Kidney tubule cell (primary cell): Measurements from ENCODE around the gene FH.
A peak's percentile ranks its signal among the peaks of the same experiment; 100 is the strongest.

Experiments
- DNase-seq: peaks from one replicate; pipeline ENCODE4 v3.0.0-alpha.2; 2018; ENCODE audit warnings: low spot score

Gene FH

DNA sequence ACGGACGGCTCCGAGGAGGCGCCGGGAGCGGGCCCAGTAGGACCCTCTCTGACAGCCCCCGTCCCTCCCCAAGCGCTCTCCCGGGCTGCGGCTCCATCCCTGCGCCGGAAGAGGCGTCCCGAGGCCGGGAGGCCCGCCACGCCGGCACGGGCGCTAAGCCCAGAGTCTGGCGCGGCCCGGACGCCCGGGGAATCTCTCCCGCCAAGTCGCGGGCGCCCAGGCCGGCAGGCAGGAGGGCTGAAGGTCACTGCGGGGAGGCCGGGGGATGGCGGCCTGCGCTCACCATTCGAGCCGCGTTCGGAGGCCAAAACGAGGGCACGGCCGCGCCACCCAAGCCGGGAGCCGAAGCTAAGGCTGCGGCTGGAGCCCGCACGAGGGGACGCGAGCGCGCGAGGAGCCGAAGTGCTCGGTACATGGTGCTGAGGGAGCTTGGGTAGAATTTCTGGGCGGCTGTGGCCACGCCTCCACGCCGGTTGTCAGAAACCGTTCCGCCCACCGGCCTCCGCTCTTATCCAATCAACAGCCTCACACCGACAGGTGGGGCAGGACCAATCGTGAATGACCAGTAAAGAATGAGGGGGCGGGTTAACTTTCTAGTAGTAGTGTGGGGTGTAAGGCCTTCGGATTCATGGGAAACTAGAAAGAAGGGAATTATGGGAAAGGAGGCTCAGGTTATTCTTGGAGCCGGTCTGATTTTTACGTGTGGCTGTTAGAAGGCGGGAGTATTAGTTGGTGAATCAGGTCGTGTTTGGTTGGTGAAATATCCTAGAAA is at the start of gene FH:
FH (minus strand) TSS at position 448 of the 772 bp plus-strand sequence; CDS start at position 415, 33 bp downstream.
- peak; percentile 98 for DNase-seq

DNA sequence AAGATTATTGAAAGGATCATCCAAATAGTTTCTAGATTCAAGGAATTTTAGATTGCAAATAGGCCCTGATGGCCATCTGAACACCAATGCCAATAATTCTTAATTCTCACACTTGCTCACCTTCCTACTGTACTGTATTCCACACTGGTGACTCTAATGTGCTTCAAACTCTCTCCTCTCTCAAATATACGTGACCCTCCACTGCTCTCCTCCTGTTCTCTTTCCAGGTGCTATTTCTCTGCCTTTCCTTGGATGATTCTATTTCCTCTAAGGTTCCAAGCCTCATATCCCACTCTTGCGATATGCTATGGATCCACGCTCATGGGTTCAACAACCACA is 41.3 kb upstream of the FH start:
- DNase-seq = no peak

GRCh38 chr1:241560146-241560848 is 40.7 kb upstream of the FH start:
- no peak for DNase-seq

DNA sequence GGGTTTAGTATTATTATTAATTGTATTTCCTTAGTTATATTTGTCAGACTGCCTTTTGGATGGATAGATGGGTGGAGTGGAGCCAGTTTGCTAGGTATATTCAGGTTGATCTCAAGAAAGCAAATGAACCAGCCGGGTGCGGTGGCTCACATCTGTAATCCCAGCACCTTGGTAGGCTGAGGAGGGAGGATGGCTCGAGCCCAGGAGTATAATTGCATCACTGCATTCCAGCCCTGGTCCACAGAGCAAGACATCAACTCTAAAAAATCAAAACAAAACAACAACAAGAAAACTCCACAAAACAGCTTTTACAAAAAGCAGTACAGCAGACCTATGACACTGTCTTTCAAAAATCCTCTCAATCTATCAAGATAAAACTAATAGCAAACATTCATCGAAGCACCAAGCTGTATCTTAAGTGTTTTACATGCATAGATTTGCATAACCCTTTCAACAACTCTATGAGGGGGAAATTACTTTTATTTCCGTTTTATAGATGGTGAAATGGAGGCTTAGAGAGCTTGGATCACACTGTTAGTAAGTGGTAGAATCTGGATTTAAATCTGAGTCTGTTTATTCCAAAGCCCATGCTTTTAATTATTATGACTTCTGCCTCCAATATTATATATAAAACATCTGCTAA is 38.1 kb upstream of the FH start:
- peak; percentile 44 for DNase-seq

GRCh38 chr1:241557031-241557430 is 37.5 kb upstream of the FH start:
- no peak for DNase-seq

- DNase-seq = no peak
Measured at GRCh38 chr1:241555526-241555925, 36.0 kb upstream of the FH start.

DNA sequence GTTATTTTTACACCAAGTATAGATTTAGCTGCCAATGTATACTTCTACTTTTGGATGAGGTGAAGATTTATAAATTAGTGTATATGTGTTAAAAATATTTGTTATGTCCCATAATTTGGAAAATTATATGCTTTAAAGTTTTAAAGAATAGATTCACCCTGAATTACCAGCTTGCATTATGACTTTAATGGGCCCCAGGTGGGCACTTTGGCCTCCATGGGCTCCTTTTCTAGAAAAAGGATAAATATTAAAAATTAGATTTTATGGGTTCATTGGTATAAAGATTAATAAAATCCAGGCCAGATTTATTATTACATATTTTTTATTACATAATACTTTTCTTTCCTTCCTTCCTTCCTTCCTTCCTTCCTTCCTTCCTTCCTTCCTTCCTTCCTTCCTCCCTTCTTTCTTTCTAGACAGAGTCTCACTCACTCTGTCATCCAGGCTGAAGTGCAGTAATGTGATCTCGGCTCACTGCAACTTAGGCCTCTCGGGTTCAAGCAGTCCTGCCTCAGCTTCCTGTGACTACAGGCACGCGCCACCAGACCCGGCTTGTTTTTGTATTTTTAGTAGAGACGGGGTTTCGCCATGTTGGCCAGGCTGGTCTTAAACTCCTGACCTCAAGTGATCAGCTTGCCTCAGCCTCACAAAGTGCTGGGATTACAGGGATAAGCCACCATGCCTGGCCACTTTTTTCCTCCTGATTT is 34.5 kb upstream of the FH start:
- no peak for DNase-seq

- no peak for DNase-seq
Measured at GRCh38 chr1:241551759-241552638, 32.4 kb upstream of the FH start.

GRCh38 chr1:241550318-241550717 is 30.8 kb upstream of the FH start:
- no peak for DNase-seq

GRCh38 chr1:241548008-241548407 is 28.5 kb upstream of the FH start:
- DNase-seq = no peak

DNA sequence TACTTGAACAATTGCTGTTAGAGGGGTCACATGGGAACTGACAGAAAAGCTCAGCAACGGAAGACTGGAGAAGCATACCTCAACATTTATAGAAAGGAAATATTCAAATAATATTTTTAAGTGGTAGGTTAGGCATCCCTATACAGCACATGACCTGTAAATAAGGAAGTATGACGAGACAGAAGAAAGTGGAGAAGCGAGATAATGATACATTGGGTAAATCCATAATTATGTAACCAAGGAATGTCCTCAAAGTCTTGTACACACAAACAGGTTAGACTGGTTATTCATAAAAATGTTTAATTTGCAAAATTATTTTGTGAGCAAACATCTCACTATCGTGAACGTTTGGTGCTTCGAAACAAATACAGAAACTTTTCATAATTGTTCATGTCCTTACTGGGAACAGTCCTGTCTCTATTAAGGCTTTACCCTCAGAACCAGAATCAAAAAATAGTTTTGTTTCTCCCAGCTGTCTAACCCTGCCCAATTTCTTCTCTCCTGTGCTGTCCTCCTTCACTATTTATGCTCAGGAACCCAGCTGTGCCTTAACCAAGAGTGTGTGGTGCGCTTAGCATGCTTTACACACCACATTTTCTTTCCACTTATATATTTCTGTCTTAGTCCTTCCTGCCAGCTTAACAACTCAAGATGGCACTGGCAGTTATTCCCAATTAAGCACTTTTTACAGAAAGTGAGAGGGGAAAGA is 22.8 kb upstream of the FH start:
- no peak for DNase-seq

GRCh38 chr1:241536969-241537368 is 17.4 kb upstream of the FH start:
- no peak for DNase-seq

DNA sequence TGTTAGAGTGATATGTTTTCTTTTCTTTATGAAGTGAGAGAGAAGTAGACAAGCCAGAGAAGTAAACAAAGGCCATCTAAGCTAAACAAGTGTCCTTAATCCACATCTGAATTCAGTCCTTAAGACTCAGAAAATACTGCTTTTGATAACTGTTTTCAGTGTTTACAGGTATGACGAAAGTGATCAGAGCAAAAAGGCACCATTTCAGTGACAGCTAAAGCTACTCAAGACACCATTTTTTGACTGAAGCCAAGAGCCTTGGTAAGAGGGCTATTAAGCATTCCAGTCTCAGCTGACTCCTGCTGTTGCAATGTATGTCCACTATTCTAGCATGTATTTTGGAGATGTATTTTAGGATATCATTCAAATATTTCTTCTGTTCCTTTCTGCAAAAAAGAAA is 16.7 kb upstream of the FH start:
- no peak for DNase-seq

- DNase-seq = no peak
Measured at GRCh38 chr1:241533326-241534115, 14.0 kb upstream of the FH start.

- DNase-seq = peak; percentile 79
Measured at GRCh38 chr1:241532864-241533263, 13.3 kb upstream of the FH start.

GRCh38 chr1:241532162-241532531 is 12.6 kb upstream of the FH start, which contains the start of gene KMO:
TSS of gene KMO (plus strand) at chr1:241532378. CDS start at chr1:241532445, 67 bp downstream.
- DNase-seq = peak; percentile 52

DNA sequence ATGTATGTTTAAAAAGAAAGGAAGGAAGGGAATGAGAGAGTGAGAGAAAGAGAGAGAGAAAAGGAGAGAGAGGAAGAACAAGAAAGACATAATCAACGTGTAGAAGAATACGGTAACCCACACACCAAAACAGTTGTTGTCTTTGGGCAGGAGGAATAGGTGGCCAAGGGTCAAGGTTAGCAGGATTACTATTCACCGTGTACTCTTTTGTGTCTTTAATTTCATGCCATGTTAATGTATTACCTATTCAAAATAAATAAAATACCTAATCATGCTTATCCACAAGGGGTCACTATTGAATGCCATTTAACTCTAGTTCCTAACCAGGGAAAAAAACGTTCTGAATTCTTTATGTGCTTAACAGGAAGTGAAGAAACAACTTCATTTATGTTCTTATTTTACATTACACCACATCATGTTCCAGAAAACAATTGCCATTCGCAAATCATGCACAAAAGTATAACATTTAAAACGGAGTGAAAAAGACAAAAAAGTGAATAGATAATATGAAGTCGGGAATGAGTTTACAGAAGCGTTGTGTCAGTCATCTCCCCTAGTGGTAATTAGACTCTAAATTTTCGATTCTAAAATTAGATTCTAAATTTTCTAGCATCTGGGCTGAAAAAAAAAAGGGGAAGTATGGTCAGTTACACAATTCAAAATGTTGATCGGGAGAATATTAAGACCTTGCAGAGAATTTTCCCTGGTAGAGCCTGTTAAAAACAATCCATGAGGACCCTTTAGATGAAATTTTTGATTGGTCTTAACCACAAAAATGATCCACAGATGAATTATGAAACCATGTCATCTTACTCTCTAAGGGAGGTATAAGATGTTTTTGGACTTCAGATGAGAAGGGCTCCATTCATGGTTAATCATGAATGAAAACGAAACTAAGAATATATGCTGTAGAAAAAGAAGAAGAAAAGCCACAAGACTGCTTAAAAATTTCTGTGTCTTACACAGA is 11.9 kb upstream of the FH start:
- peak; percentile 81 for DNase-seq

- no peak for DNase-seq
Measured at GRCh38 chr1:241527146-241527545, 7.6 kb upstream of the FH start.

DNA sequence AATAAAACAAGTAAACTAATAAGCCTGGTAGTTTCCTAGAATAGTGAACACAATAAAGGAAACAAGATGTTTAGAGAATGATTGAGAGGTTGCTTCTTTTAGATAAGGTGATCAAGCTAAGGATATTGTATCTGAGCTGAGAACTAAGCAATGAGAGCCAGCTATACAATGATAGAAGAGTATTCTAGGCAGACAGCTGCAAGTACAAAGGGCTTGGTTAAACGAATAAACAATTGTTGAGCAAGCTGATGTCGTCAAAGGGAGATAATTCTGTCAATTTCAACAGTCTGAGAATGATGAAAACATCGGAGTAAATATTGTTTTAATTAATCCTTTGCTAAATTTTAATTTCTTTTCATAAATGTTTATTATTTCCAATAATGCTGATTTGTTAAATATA is 5.5 kb upstream of the FH start:
- no peak for DNase-seq
